Left lung (tissue), 10 donors: ENCODE results near the gene DDX60. TPM values are rescaled to one million over a fixed set of nuclear protein-coding genes. Genes with fewer than 3 reads are reported as not detected.

ENCODE experiments used
- ATAC-seq: fragments of 200-7000 bp; cut with Tn5 transposase; one replicate; pipeline ENCODE4 v1.9.1; 2020; ENCODE audit warnings: moderate library complexity
- DNase-seq, 4 donors: peaks; one replicate each; pipeline ENCODE4 v3.0.0-alpha.2; 2013 to 2020
- H3K27ac ChIP-seq, 2 donors: fragments of 200-600 bp; sonication (generic) in 1 of 2; one replicate each; pipeline versions ENCODE4 v1.5.0 to v1.8.0; 2020 to 2021
- H3K27me3 ChIP-seq, 2 donors: fragments of 200-600 bp; sonication (generic) in 1 of 2; one replicate each; pipeline versions ENCODE4 v1.5.0 to v1.8.0; 2020 to 2021
- H3K36me3 ChIP-seq, 2 donors: fragments of 200-600 bp; sonication (generic) in 1 of 2; one replicate each; pipeline versions ENCODE4 v1.5.0 to v1.8.0; 2020 to 2021
- H3K4me1 ChIP-seq, 2 donors: fragments of 200-600 bp; one replicate each; pipeline ENCODE4 v1.8.0; 2021
- H3K4me3 ChIP-seq, 2 donors: fragments of 200-600 bp; sonication (generic) in 1 of 2; one replicate each; pipeline versions ENCODE4 v1.5.0 to v1.8.0; 2020 to 2021; ENCODE audit warnings: mild to moderate bottlenecking in 1 of 2
- H3K9me3 ChIP-seq, 2 donors: fragments of 200-600 bp; sonication (generic) in 1 of 2; one replicate each; pipeline versions ENCODE4 v1.5.0 to v1.8.0; 2020 to 2021
- CTCF ChIP-seq, 2 donors: fragments of 200-600 bp; sonication (generic) in 1 of 2; IDR thresholded peaks; one replicate each; pipeline versions ENCODE4 v1.5.0 to v1.8.0; 2021; ENCODE audit warnings: antibody characterized with exemption in 2 of 2
- intact Hi-C, 2 donors: fragments of 100-400 bp; cut with DNase I; formaldehyde crosslinking; loops; one replicate each; pipeline versions ENCODE4 v1.11.2 to v1.14.2; 2022
- polyA plus RNA-seq, 6 donors: library from polyadenylated mRNA; unstranded; fragments of 120-200 nt; gene quantifications; one replicate each; pipeline ENCODE4 v1.2.1, GENCODE V29; 2013; ENCODE audit not compliant: insufficient read length in 6 of 6
- total RNA-seq, 2 donors: library from RNA; stranded (reverse); fragmentation: NEBNext Ultra II Directional; extraction: Animal tissue kit (Norgen Biotek cat#: 25700); gene quantifications; one replicate each; pipeline ENCODE4 v1.2.1, GENCODE V29; 2021
- donor health status: DM: no; HTN: yes; CAD: no.
- donor health status: DM: no; HTN: no; CAD: no.

DDX60 gene
- total and polyA plus RNA-seq, 8 donors: 19.0 to 32.4 (median 22.7) TPM

GRCh38 chr4:168199260-168199957 lies 119.1 kb downstream of the DDX60 start:
- Histone ChIP-seq H3K27me3 (no peaks in the 10 kb centered on the region), H3K27ac (no peak overlapping the region), H3K36me3 (peaks cover 0 to 3% of the 10 kb centered on the region in 2 donors), H3K4me1 (no peaks in the 10 kb centered on the region), H3K9me3 (peaks cover 0 to 20% of the 10 kb centered on the region in 2 donors), H3K4me3 (no peak overlapping the region)
- DNase-seq (no peak), ATAC-seq (no peak)
- no peak for TF ChIP-seq CTCF (IDR thresholded peaks at IDR 0.05)
- intact Hi-C loops: no loop called here

- TF ChIP-seq CTCF (IDR thresholded peaks at IDR 0.05): no peak
- no peaks in the 10 kb centered on the region for H3K27me3 ChIP-seq
- ATAC-seq: no peak
Observed at GRCh38 chr4:168197926-168198325, 120.6 kb downstream of the DDX60 start.

GRCh38 chr4:168188754-168189153 lies 129.8 kb downstream of the DDX60 start:
- no peak for ATAC-seq
- H3K4me3 ChIP-seq: no peak overlapping the region
- intact Hi-C loops: no loop called here
- DNase-seq: no peak
- H3K36me3 ChIP-seq: no peaks in the 10 kb centered on the region
- H3K27me3 ChIP-seq: no peaks in the 10 kb centered on the region
- no peak overlapping the region for H3K27ac ChIP-seq
- no peak for TF ChIP-seq CTCF (IDR thresholded peaks at IDR 0.05)
- H3K4me1 ChIP-seq: no peaks in the 10 kb centered on the region
- H3K9me3 ChIP-seq: no peaks in the 10 kb centered on the region

More at GRCh38 chr4:168197926-168198325, 120.6 kb downstream of the DDX60 start:
- no peak overlapping the region for H3K27ac ChIP-seq
- no peak overlapping the region for H3K4me3 ChIP-seq
- H3K4me1 ChIP-seq: no peaks in the 10 kb centered on the region
- peaks cover 0 to 5% of the 10 kb centered on the region in 2 donors for H3K9me3 ChIP-seq
- intact Hi-C loops: no loop called here
- DNase-seq: no peak
- no peaks in the 10 kb centered on the region for H3K36me3 ChIP-seq

- intact Hi-C loops: no loop called here
- Histone ChIP-seq H3K27ac (no peak overlapping the region), H3K27me3 (no peaks in the 10 kb centered on the region), H3K4me1 (no peaks in the 10 kb centered on the region), H3K4me3 (no peak overlapping the region), H3K36me3 (no peaks in the 10 kb centered on the region), H3K9me3 (no peaks in the 10 kb centered on the region)
- ATAC-seq (peak; percentile 44), DNase-seq (peak in 1 of 4 donors; percentile 32)
- TF ChIP-seq CTCF (IDR thresholded peaks at IDR 0.05): peak in 1 of 2 donors; percentile 43
Observed at GRCh38 chr4:168183717-168184571, 134.6 kb downstream of the DDX60 start.

- no peak for TF ChIP-seq CTCF (IDR thresholded peaks at IDR 0.05)
- DNase-seq: no peak
- Histone ChIP-seq H3K4me3 (no peak overlapping the region), H3K27me3 (no peaks in the 10 kb centered on the region), H3K36me3 (no peaks in the 10 kb centered on the region), H3K4me1 (no peaks in the 10 kb centered on the region), H3K27ac (no peak overlapping the region), H3K9me3 (no peaks in the 10 kb centered on the region)
- peak; percentile 41 for ATAC-seq
- intact Hi-C loops: no loop called here
Observed at GRCh38 chr4:168177546-168178149, 140.9 kb downstream of the DDX60 start.
